Neuronal stem cell (in vitro differentiated cells): ENCODE results near the gene AP1G1.

ENCODE experiments used
- DNase-seq: peaks from one replicate; pipeline ENCODE4 v3.0.0-alpha.2; 2013; ENCODE audit warnings: low spot score
- H2AFZ ChIP-seq: one replicate; pipeline ENCODE4 v1.6.1; 2013; ENCODE audit warnings: mild to moderate bottlenecking, low read length, inconsistent platforms
- H2AK5ac ChIP-seq: 2 replicates; pipeline ENCODE4 v1.6.1; 2013; ENCODE audit warnings: low read depth, mild to moderate bottlenecking, inconsistent platforms, low read length, moderate library complexity, mixed read lengths
- H2BK120ac ChIP-seq: 2 replicates; pipeline ENCODE4 v1.6.1; 2013; ENCODE audit warnings: low read depth, mild to moderate bottlenecking, inconsistent platforms, low read length, moderate library complexity, mixed read lengths
- H2BK12ac ChIP-seq: one replicate; pipeline ENCODE4 v1.6.1; 2013; ENCODE audit warnings: low read length, inconsistent platforms
- H2BK15ac ChIP-seq: 2 replicates; pipeline ENCODE4 v1.6.1; 2013; ENCODE audit warnings: mild to moderate bottlenecking, low read length, inconsistent platforms, mixed read lengths
- H2BK5ac ChIP-seq: one replicate; pipeline ENCODE4 v1.6.1; 2013; ENCODE audit warnings: inconsistent platforms, mild to moderate bottlenecking, low read length, moderate library complexity
- H3K14ac ChIP-seq: one replicate; pipeline ENCODE4 v1.6.1; 2013; ENCODE audit warnings: low read length, inconsistent platforms
- H3K18ac ChIP-seq: 2 replicates; pipeline ENCODE4 v1.6.1; 2013; ENCODE audit warnings: low read length, inconsistent platforms
- H3K23ac ChIP-seq: 2 replicates; pipeline ENCODE4 v1.6.1; 2013; ENCODE audit warnings: low read depth, mild to moderate bottlenecking, mixed read lengths, low read length, inconsistent platforms; ENCODE audit not compliant: poor library complexity
- H3K27ac ChIP-seq: replicated peaks from 3 replicates; pipeline ENCODE4 v1.5.1; 2013; ENCODE audit warnings: low read length, inconsistent platforms
- H3K27me3 ChIP-seq, 3 experiments: 2 replicates each; pipeline ENCODE4 v1.6.1; 2013; ENCODE audit warnings: low read length in 3 of 3, mild to moderate bottlenecking in 2 of 3, inconsistent platforms in 1 of 3, low read depth in 1 of 3, mixed read lengths in 1 of 3, moderate library complexity in 1 of 3; ENCODE audit not compliant: control insufficient read depth in 3 of 3, insufficient read depth in 3 of 3
- H3K36me3 ChIP-seq, 2 donors: replicated peaks in 1 of 2; 2 replicates each; pipeline ENCODE4 v1.6.1; 2013; ENCODE audit warnings: low read length in 2 of 2; ENCODE audit not compliant: control insufficient read depth in 2 of 2, insufficient read depth in 2 of 2
- H3K4ac ChIP-seq: 2 replicates; pipeline ENCODE4 v1.6.1; 2013; ENCODE audit warnings: inconsistent platforms, mild to moderate bottlenecking, low read length, moderate library complexity
- H3K4me1 ChIP-seq, 2 donors: 1 replicate in 1 of 2; 2 replicates in 1 of 2; pipeline ENCODE4 v1.6.1; 2013; ENCODE audit warnings: low read length in 2 of 2, low read depth in 1 of 2; ENCODE audit not compliant: control insufficient read depth in 2 of 2, insufficient read depth in 1 of 2
- H3K4me2 ChIP-seq: one replicate; pipeline ENCODE4 v1.6.1; 2013; ENCODE audit warnings: mild to moderate bottlenecking, low read length, inconsistent platforms; ENCODE audit not compliant: insufficient read depth, poor library complexity, severe bottlenecking
- H3K4me3 ChIP-seq, 2 donors: 2 replicates each; pipeline ENCODE4 v1.5.1; 2013; ENCODE audit warnings: low read length in 2 of 2, mild to moderate bottlenecking in 2 of 2, inconsistent platforms in 1 of 2, moderate library complexity in 1 of 2
- H3K79me1 ChIP-seq: one replicate; pipeline ENCODE4 v1.6.1; 2013; ENCODE audit warnings: low read depth, mild to moderate bottlenecking, inconsistent platforms, low read length, moderate library complexity
- H3K9ac ChIP-seq: one replicate; pipeline ENCODE4 v1.6.1; 2013; ENCODE audit warnings: mild to moderate bottlenecking, low read depth, low read length, inconsistent platforms; ENCODE audit not compliant: poor library complexity
- H3K9me3 ChIP-seq, 2 donors: replicated peaks in 1 of 2; 2 replicates each; pipeline versions ENCODE3 to v1.6.1; 2013; ENCODE audit warnings: low read length in 2 of 2, mild to moderate bottlenecking in 2 of 2, inconsistent platforms in 1 of 2, low read depth in 1 of 2, mixed read lengths in 1 of 2, moderate library complexity in 1 of 2; ENCODE audit not compliant: control insufficient read depth in 2 of 2, insufficient read depth in 1 of 2
- H4K8ac ChIP-seq: one replicate; pipeline ENCODE4 v1.6.1; 2013; ENCODE audit warnings: low read depth, mild to moderate bottlenecking, inconsistent platforms, low read length, moderate library complexity
- H4K91ac ChIP-seq: one replicate; pipeline ENCODE4 v1.6.1; 2013; ENCODE audit warnings: low read length, low read depth, mild to moderate bottlenecking, inconsistent platforms; ENCODE audit not compliant: poor library complexity
- WGBS, 2 donors: extraction: QIAGEN DNeasy Blood & Tissue Kit; methylation state at CpG; one replicate each; pipeline ENCODE4 v1.1.7; 2013; ENCODE audit warnings: missing lambda C conversion rate in 2 of 2, mixed read lengths in 1 of 2; ENCODE audit not compliant: insufficient read length in 2 of 2, insufficient replicate concordance in 1 of 2; ENCODE audit errors: extremely low coverage in 2 of 2; 5-methylcytosine and 5-hydroxymethylcytosine counted together

The AP1G1 gene

GRCh38 chr16:71723537-71724319, 84.9 kb downstream of the AP1G1 start:
- Histone ChIP-seq H3K4me1 (peaks cover 0 to 3% of the 10 kb centered on the region in 2 donors), H4K8ac (no peak overlapping the region), H3K27me3 (peaks cover 0 to 10% (median 5%) of the 10 kb centered on the region in 3 experiments), H3K36me3 (peaks cover 0 to 13% of the 10 kb centered on the region in 2 donors), H3K4me2 (peak overlapping the region; percentile 81), H2BK15ac (peak overlapping the region; percentile 49), H2BK120ac (no peak overlapping the region), H2AK5ac (no peak overlapping the region), H3K4me3 (peak overlapping the region; percentile 65 to 97), H3K9me3 (no peaks in the 10 kb centered on the region), H3K79me1 (no peaks in the 10 kb centered on the region), H3K27ac (peak overlapping the region; percentile 85), H3K18ac (peak overlapping the region; percentile 98), H2BK5ac (peak overlapping the region; percentile 66), H2AFZ (peak overlapping the region; percentile 94), H2BK12ac (no peak overlapping the region), H3K14ac (peak overlapping the region; percentile 94), H3K23ac (peak overlapping the region; percentile 89), H3K4ac (no peak overlapping the region), H4K91ac (no peak overlapping the region), H3K9ac (peak overlapping the region; percentile 95)
- no CpG with 5 or more reads among the region's 104 CpGs for WGBS, 2 donors
- peak; percentile 79 for DNase-seq

- Histone ChIP-seq H2AK5ac (peak overlapping the region; percentile 63), H3K4me3 (peak overlapping the region; percentile 65 to 97), H2BK12ac (peak overlapping the region; percentile 10), H3K9me3 (no peaks in the 10 kb centered on the region), H3K9ac (peak overlapping the region; percentile 95), H2BK5ac (peak overlapping the region; percentile 66), H3K4ac (no peak overlapping the region), H3K27ac (peak overlapping the region; percentile 85), H3K36me3 (peaks cover 0 to 16% of the 10 kb centered on the region in 2 donors), H3K4me1 (peaks cover 0 to 3% of the 10 kb centered on the region in 2 donors), H3K14ac (peak overlapping the region; percentile 94), H3K27me3 (peaks cover 0 to 10% (median 5%) of the 10 kb centered on the region in 3 experiments), H3K4me2 (peak overlapping the region; percentile 66), H4K91ac (no peak overlapping the region), H2BK15ac (peak overlapping the region; percentile 49), H2BK120ac (no peak overlapping the region), H3K79me1 (no peaks in the 10 kb centered on the region), H3K23ac (peak overlapping the region; percentile 89), H4K8ac (no peak overlapping the region), H3K18ac (peak overlapping the region; percentile 98), H2AFZ (peak overlapping the region; percentile 94)
- peak; percentile 78 for DNase-seq
- no CpG with 5 or more reads among the region's 59 CpGs for WGBS, 2 donors
These were observed 85.7 kb downstream of the AP1G1 start for GRCh38 chr16:71722801-71723536.

DNA sequence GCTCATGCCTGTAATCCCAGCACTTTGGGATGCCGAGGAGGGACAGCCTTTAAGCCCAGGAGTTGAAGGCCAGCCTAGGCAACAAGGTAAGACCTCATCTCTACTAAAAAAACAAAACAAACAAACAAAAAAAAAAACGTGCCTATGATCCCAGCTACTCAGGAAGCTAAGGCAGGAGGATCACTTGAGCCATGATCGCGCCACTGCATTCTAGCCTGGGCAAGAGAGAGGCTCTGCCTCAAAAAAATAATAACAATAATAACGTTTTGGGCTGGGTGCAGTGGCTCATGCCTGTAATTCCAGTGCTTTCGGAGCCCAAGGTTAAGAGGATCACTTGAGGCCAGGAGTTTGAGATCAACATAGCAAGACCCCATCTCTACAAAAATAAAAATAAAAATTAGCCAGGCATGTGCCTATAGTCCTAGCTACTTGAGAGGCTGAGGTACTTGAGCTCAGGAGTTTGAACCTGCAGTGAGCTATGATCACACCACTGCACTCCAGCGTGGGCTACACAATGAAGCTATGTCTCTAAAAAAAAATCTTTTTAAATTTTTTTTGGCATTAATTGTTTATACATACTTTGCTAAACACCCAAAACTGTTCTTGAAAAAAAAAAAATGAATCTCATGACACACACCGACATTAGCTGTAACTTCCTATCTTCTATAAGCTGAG, 87.4 kb downstream of the AP1G1 start:
- Histone ChIP-seq H3K23ac (no peak overlapping the region), H2BK12ac (no peak overlapping the region), H3K36me3 (peaks cover 0 to 16% of the 10 kb centered on the region in 2 donors), H2BK15ac (no peak overlapping the region), H3K18ac (no peak overlapping the region), H3K4ac (no peak overlapping the region), H3K79me1 (no peaks in the 10 kb centered on the region), H3K9ac (no peak overlapping the region), H2AK5ac (no peak overlapping the region), H3K27ac (no peak overlapping the region), H2BK5ac (no peak overlapping the region), H3K14ac (no peak overlapping the region), H3K27me3 (peaks cover 0 to 10% (median 5%) of the 10 kb centered on the region in 3 experiments), H3K4me3 (no peak overlapping the region), H4K8ac (no peak overlapping the region), H4K91ac (no peak overlapping the region), H3K4me2 (no peak overlapping the region), H2AFZ (no peak overlapping the region), H3K9me3 (no peaks in the 10 kb centered on the region), H2BK120ac (no peak overlapping the region), H3K4me1 (peaks cover 0 to 3% of the 10 kb centered on the region in 2 donors)
- DNase-seq, result no peak
- no CpG with 5 or more reads among the region's 8 CpGs for WGBS, 2 donors
